ENCODE results near the gene RNASE12. TPM values are rescaled to one million over a fixed set of nuclear protein-coding genes. Genes with fewer than 3 reads are reported as not detected.

Gene RNASE12
- total RNA-seq, 2 experiments from 2014 or later: not detected

GRCh38 chr14:20613094-20614037, 22.2 kb upstream of the RNASE12 start:
- intact Hi-C loops (cut with micrococcal nuclease): loop anchor here (1.0 to 5.0 kb wide), 13 partner anchors 11 to 309 kb away; partner anchors contain the start of genes PARP2, PIP4P1, PNP and RNASE6
- CTCF ChIA-PET: interaction anchor here (0.6 to 2.5 kb wide), 15 partner anchors 9 to 286 kb away, joined by 3 to 31 read pairs (median 5); partner anchors contain the start of genes PARP2 and RNASE4
- no peaks in the 10 kb centered on the region for H3K27me3 Mint-ChIP-seq

GRCh38 chr14:20612403-20612802, 21.2 kb upstream of the RNASE12 start:
- ChIA-PET POLR2A (interaction anchor here (0.8 to 2.0 kb wide), 5 partner anchors 19 to 269 kb away, joined by 3 to 16 read pairs (median 4); partner anchors contain the start of genes PARP2, PIP4P1 and PNP), CTCF (interaction anchor here (0.8 to 2.5 kb wide), 8 partner anchors 10 to 285 kb away, joined by 5 to 31 read pairs (median 8); partner anchors contain the start of genes PARP2 and RNASE4)
- Mint-ChIP-seq H3K27me3 (no peaks in the 10 kb centered on the region), H3K4me1 (ENCODE audit: low read depth) (peaks cover 11% of the 10 kb centered on the region), H3K27ac (no peak overlapping the region), H3K36me3 (no peaks in the 10 kb centered on the region), H3K4me3 (no peak overlapping the region), H3K9me3 (no peaks in the 10 kb centered on the region)
- DNase-seq: no peak
- intact Hi-C loops (cut with micrococcal nuclease): loop anchor here (2.0 to 5.0 kb wide), 5 partner anchors 120 to 308 kb away; partner anchors contain the start of genes RNASE6, TEP1 and TTC5

More at GRCh38 chr14:20613094-20614037, 22.2 kb upstream of the RNASE12 start:
- Mint-ChIP-seq H3K9me3 (no peaks in the 10 kb centered on the region), H3K4me1 (ENCODE audit: low read depth) (peaks cover 11% of the 10 kb centered on the region), H3K36me3 (no peaks in the 10 kb centered on the region), H3K4me3 (no peak overlapping the region), H3K27ac (no peak overlapping the region)
- peak; percentile 90 for DNase-seq
- POLR2A ChIA-PET: interaction anchor here (0.8 to 2.0 kb wide), 10 partner anchors 9 to 270 kb away, joined by 3 to 16 read pairs (median 4); partner anchors contain the start of genes APEX1, PARP2, PIP4P1 and PNP

GRCh38 chr14:20611277-20611676, 20.1 kb upstream of the RNASE12 start:
- peaks cover 15% of the 10 kb centered on the region for H3K4me1 Mint-ChIP-seq (ENCODE audit: low read depth)
- no peaks in the 10 kb centered on the region for H3K27me3 Mint-ChIP-seq
- no peak for DNase-seq
- ChIA-PET CTCF (interaction anchor here (1.1 to 5.5 kb wide), 8 partner anchors 9 to 282 kb away, joined by 3 to 64 read pairs (median 10); partner anchors contain the start of genes CCNB1IP1 and RNASE4), POLR2A (interaction anchor here (1.4 to 1.8 kb wide), 2 partner anchors 14 to 71 kb away, joined by 4 to 5 read pairs; no protein-coding TSS in a partner anchor)
- H3K36me3 Mint-ChIP-seq: no peaks in the 10 kb centered on the region
- intact Hi-C loops (cut with micrococcal nuclease): loop anchor here (5.0 kb wide), 3 partner anchors 119 to 261 kb away; partner anchors contain the start of gene RNASE6
- H3K4me3 Mint-ChIP-seq: no peak overlapping the region
- H3K27ac Mint-ChIP-seq: no peak overlapping the region
- H3K9me3 Mint-ChIP-seq: no peaks in the 10 kb centered on the region

GRCh38 chr14:20610002-20610765, 19.0 kb upstream of the RNASE12 start:
- no peaks in the 10 kb centered on the region for H3K36me3 Mint-ChIP-seq
- ChIA-PET CTCF (interaction anchor here (0.7 to 5.5 kb wide), 22 partner anchors 10 to 305 kb away, joined by 3 to 64 read pairs (median 4); partner anchors contain the start of genes ANG, CCNB1IP1, PARP2 and RNASE4), POLR2A (interaction anchor here (1.0 to 1.8 kb wide), 4 partner anchors 15 to 267 kb away, joined by 4 to 6 read pairs (median 4); partner anchors contain the start of genes PARP2 and RNASE4)
- H3K9me3 Mint-ChIP-seq: no peaks in the 10 kb centered on the region
- intact Hi-C loops (cut with micrococcal nuclease): loop anchor here (1.0 to 5.0 kb wide), 4 partner anchors 13 to 262 kb away; partner anchors contain the start of gene RNASE6
- H3K27ac Mint-ChIP-seq: no peak overlapping the region
- H3K4me1 Mint-ChIP-seq (ENCODE audit: low read depth): peaks cover 15% of the 10 kb centered on the region
- no peak overlapping the region for H3K4me3 Mint-ChIP-seq
- no peaks in the 10 kb centered on the region for H3K27me3 Mint-ChIP-seq
- DNase-seq: peak; percentile 86

- ChIA-PET CTCF (interaction anchor here (0.5 to 5.5 kb wide), 29 partner anchors 9 to 304 kb away, joined by 3 to 64 read pairs (median 4); partner anchors contain the start of genes ANG, CCNB1IP1, PARP2 and RNASE4), POLR2A (interaction anchor here (1.0 to 1.8 kb wide), 3 partner anchors 73 to 267 kb away, joined by 4 to 6 read pairs (median 5); partner anchors contain the start of genes PARP2 and RNASE4)
- H3K4me1 Mint-ChIP-seq (ENCODE audit: low read depth): peaks cover 8% of the 10 kb centered on the region
These were observed 18.2 kb upstream of the RNASE12 start for GRCh38 chr14:20609215-20610001.

GRCh38 chr14:20608383-20609110, 17.4 kb upstream of the RNASE12 start:
- Mint-ChIP-seq H3K27me3 (no peaks in the 10 kb centered on the region), H3K36me3 (no peaks in the 10 kb centered on the region), H3K4me1 (ENCODE audit: low read depth) (peaks cover 8% of the 10 kb centered on the region), H3K9me3 (no peaks in the 10 kb centered on the region), H3K4me3 (no peak overlapping the region), H3K27ac (no peak overlapping the region)
- ChIA-PET POLR2A (no interaction called here), CTCF (interaction anchor here (0.5 to 5.5 kb wide), 18 partner anchors 9 to 283 kb away, joined by 3 to 64 read pairs (median 4); partner anchors contain the start of genes ANG, CCNB1IP1, RNASE4 and TEP1)
- intact Hi-C loops (cut with micrococcal nuclease): loop anchor here (1.0 kb wide), 5 partner anchors 77 to 281 kb away; partner anchors contain the start of gene APEX1
- no peak for DNase-seq

More at GRCh38 chr14:20609215-20610001, 18.2 kb upstream of the RNASE12 start:
- Mint-ChIP-seq H3K9me3 (no peaks in the 10 kb centered on the region), H3K4me3 (no peak overlapping the region), H3K27ac (no peak overlapping the region), H3K27me3 (no peaks in the 10 kb centered on the region), H3K36me3 (no peaks in the 10 kb centered on the region)
- peak; percentile 74 for DNase-seq
- intact Hi-C loops (cut with micrococcal nuclease): loop anchor here (1.0 to 5.0 kb wide), 9 partner anchors 14 to 282 kb away; partner anchors contain the start of genes APEX1 and RNASE6

GRCh38 chr14:20607617-20608016, 16.4 kb upstream of the RNASE12 start:
- Mint-ChIP-seq H3K4me3 (no peak overlapping the region), H3K36me3 (no peaks in the 10 kb centered on the region), H3K27ac (no peak overlapping the region), H3K4me1 (ENCODE audit: low read depth) (peaks cover 8% of the 10 kb centered on the region), H3K27me3 (no peaks in the 10 kb centered on the region), H3K9me3 (no peaks in the 10 kb centered on the region)
- DNase-seq: peak; percentile 34
- intact Hi-C loops (cut with micrococcal nuclease): no loop called here
- POLR2A ChIA-PET: no interaction called here
- CTCF ChIA-PET: interaction anchor here (0.7 to 5.5 kb wide), 4 partner anchors 71 to 283 kb away, joined by 3 to 64 read pairs (median 9); no protein-coding TSS in a partner anchor

- H3K9me3 Mint-ChIP-seq: no peaks in the 10 kb centered on the region
- intact Hi-C loops (cut with micrococcal nuclease): no loop called here
These were observed 15.7 kb upstream of the RNASE12 start for GRCh38 chr14:20606902-20607242.

GRCh38 chr14:20606190-20606901, 15.2 kb upstream of the RNASE12 start:
- Mint-ChIP-seq H3K27ac (no peak overlapping the region), H3K9me3 (no peaks in the 10 kb centered on the region), H3K36me3 (no peaks in the 10 kb centered on the region), H3K27me3 (no peaks in the 10 kb centered on the region), H3K4me3 (no peak overlapping the region), H3K4me1 (ENCODE audit: low read depth) (peaks cover 8% of the 10 kb centered on the region)
- intact Hi-C loops (cut with micrococcal nuclease): no loop called here
- CTCF ChIA-PET: interaction anchor here (3.0 to 5.5 kb wide), 2 partner anchors 75 to 277 kb away, joined by 15 to 64 read pairs; no protein-coding TSS in a partner anchor
- DNase-seq: no peak
- POLR2A ChIA-PET: interaction anchor here (0.6 kb wide), 1 partner anchor 191 kb away, joined by 3 read pairs; no protein-coding TSS in a partner anchor

More at GRCh38 chr14:20606902-20607242, 15.7 kb upstream of the RNASE12 start:
- ChIA-PET CTCF (interaction anchor here (0.7 to 5.5 kb wide), 3 partner anchors 76 to 282 kb away, joined by 3 to 64 read pairs (median 15); no protein-coding TSS in a partner anchor), POLR2A (no interaction called here)
- no peaks in the 10 kb centered on the region for H3K27me3 Mint-ChIP-seq
- DNase-seq: no peak
- no peak overlapping the region for H3K4me3 Mint-ChIP-seq
- peaks cover 8% of the 10 kb centered on the region for H3K4me1 Mint-ChIP-seq (ENCODE audit: low read depth)
- H3K27ac Mint-ChIP-seq: no peak overlapping the region
- H3K36me3 Mint-ChIP-seq: no peaks in the 10 kb centered on the region

Measured in activated CD4-positive, alpha-beta memory T cell treated with anti-CD3 and anti-CD28 coated beads for 36 hours (primary cell).